Glomerular endothelial cell (primary cell): Measurements from ENCODE around the gene SYNE2. TPM values are rescaled to one million over a fixed set of nuclear protein-coding genes. Genes with fewer than 3 reads are reported as not detected.
"Not testable (repeated sequence)": the region's sequence is repeated elsewhere in the genome, so short reads cannot be mapped to it uniquely, and the experiment has no call there.

ENCODE experiments used
- DNase-seq: peaks from one replicate; pipeline ENCODE4 v3.0.0-alpha.2; 2011; ENCODE audit warnings: low read depth, low spot score; ENCODE audit errors: extremely low read depth
- total RNA-seq: library from RNA; depleted of rRNA; stranded (reverse); fragments of >200 nt; gene quantifications from 2 replicates; pipeline ENCODE4 v1.2.3, GENCODE V29; 2015

The SYNE2 gene
- total RNA-seq, 1 donor from 2014 or later, result 35.6 TPM

GRCh38 chr14:64117671-64118402 lies 265.0 kb downstream of the SYNE2 start:
- DNase-seq, result no peak

GRCh38 chr14:64118403-64118742 lies 265.6 kb downstream of the SYNE2 start:
- DNase-seq, result not testable (repeated sequence)

- no peak for DNase-seq
These were observed 266.1 kb downstream of the SYNE2 start for GRCh38 chr14:64118892-64119291.

- DNase-seq, result no peak
These were observed 266.7 kb downstream of the SYNE2 start for GRCh38 chr14:64119500-64119899.

- DNase-seq, result no peak
These were observed 267.2 kb downstream of the SYNE2 start for GRCh38 chr14:64119980-64120379.

- no peak for DNase-seq
These were observed 270.5 kb downstream of the SYNE2 start for GRCh38 chr14:64123241-64123822.

- DNase-seq, result no peak
These were observed 272.5 kb downstream of the SYNE2 start for GRCh38 chr14:64125270-64125669.

GRCh38 chr14:64126548-64126947 lies 273.7 kb downstream of the SYNE2 start:
- no peak for DNase-seq

GRCh38 chr14:64137657-64138290 lies 285.0 kb downstream of the SYNE2 start:
- no peak for DNase-seq

GRCh38 chr14:64147126-64147790 lies 294.5 kb downstream of the SYNE2 start:
- no peak for DNase-seq

- no peak for DNase-seq
These were observed 297.1 kb downstream of the SYNE2 start for GRCh38 chr14:64149921-64150320.

GRCh38 chr14:64158608-64159007 lies 305.8 kb downstream of the SYNE2 start:
- DNase-seq, result no peak

GRCh38 chr14:64159588-64159987 lies 306.8 kb downstream of the SYNE2 start:
- no peak for DNase-seq

GRCh38 chr14:64170181-64170580 lies 317.4 kb downstream of the SYNE2 start:
- no peak for DNase-seq

GRCh38 chr14:64174922-64175782 lies 322.3 kb downstream of the SYNE2 start:
- no peak for DNase-seq

GRCh38 chr14:64176330-64176729 lies 323.5 kb downstream of the SYNE2 start:
- no peak for DNase-seq

GRCh38 chr14:64178814-64179213 lies 326.0 kb downstream of the SYNE2 start:
- DNase-seq, result no peak

GRCh38 chr14:64182908-64183307 lies 330.1 kb downstream of the SYNE2 start:
- not testable (repeated sequence) for DNase-seq

- DNase-seq, result no peak
These were observed 331.4 kb downstream of the SYNE2 start for GRCh38 chr14:64184103-64184729.

- no peak for DNase-seq
These were observed 332.4 kb downstream of the SYNE2 start for GRCh38 chr14:64185184-64185583.
